Endothelial cell of umbilical vein (primary cell): ENCODE results near the gene QRICH2.

Experiments used
- CTCF ChIP-seq, 2 donors: IDR thresholded peaks; 1 replicate in 1 of 2; 2 replicates in 1 of 2; pipeline ENCODE4 v1.5.1; 2011; ENCODE audit warnings: low read length in 2 of 2, mild to moderate bottlenecking in 2 of 2, moderate library complexity in 2 of 2, control low read depth in 1 of 2, inconsistent platforms in 1 of 2, low read depth in 1 of 2; ENCODE audit not compliant: insufficient read depth in 1 of 2; ENCODE audit errors: extremely low read depth in 1 of 2
- EZH2 ChIP-seq: IDR thresholded peaks from 2 replicates; pipeline ENCODE4 v1.6.1; 2012; ENCODE audit warnings: borderline replicate concordance, low read depth, mild to moderate bottlenecking, moderate library complexity, low read length, inconsistent platforms; ENCODE audit not compliant: severe bottlenecking
- FOS ChIP-seq: IDR thresholded peaks from 2 replicates; pipeline ENCODE4 v1.6.1; 2011; ENCODE audit warnings: mild to moderate bottlenecking, low read length, moderate library complexity, borderline replicate concordance; ENCODE audit not compliant: insufficient read depth
- MYC ChIP-seq: IDR thresholded peaks from one replicate; pipeline ENCODE4 v1.6.1; 2011; ENCODE audit warnings: mild to moderate bottlenecking, low read depth, low read length
- POLR2A ChIP-seq: IDR thresholded peaks from 2 replicates; pipeline ENCODE4 v1.6.1; 2012; ENCODE audit warnings: low read depth, mild to moderate bottlenecking, control low read depth, low read length

GRCh38 chr17:76264425-76264754, 43.7 kb downstream of the QRICH2 start:
- TF ChIP-seq MYC, result no peak
- no peak for TF ChIP-seq CTCF (IDR thresholded peaks at IDR 0.05; ENCODE audit: extremely low read depth in 1 of 2, insufficient read depth in 1 of 2, low read depth in 1 of 2, low read length in 2 of 2)
- no peak for TF ChIP-seq POLR2A
- no peak for TF ChIP-seq EZH2
- no peak for TF ChIP-seq FOS
